Measurements from ENCODE around the gene KRTAP4-9.
"Not testable (repeated sequence)": the region's sequence is repeated elsewhere in the genome, so short reads cannot be mapped to it uniquely, and the experiment has no call there.

KRTAP4-9 gene

DNA sequence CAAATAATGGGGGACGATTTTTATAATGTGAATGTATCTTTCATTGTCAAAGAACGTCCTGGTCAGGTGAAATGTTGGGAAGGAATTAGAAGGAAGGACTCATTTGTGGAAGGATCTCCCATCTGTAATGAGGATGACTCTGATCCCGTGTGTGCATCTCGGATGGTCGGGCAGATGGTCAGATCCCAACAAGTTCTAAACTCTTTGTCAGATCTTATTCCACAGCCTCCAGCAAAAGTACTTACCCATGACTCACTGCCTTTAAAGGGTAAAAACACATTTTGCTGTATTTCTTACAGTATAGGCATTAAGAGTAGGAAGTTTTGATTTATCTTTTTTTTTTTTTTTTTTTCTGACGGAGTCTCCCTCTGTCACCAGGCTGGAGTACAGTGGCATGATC is 6.7 kb upstream of the KRTAP4-9 start:
- DNase-seq, result no peak

DNA sequence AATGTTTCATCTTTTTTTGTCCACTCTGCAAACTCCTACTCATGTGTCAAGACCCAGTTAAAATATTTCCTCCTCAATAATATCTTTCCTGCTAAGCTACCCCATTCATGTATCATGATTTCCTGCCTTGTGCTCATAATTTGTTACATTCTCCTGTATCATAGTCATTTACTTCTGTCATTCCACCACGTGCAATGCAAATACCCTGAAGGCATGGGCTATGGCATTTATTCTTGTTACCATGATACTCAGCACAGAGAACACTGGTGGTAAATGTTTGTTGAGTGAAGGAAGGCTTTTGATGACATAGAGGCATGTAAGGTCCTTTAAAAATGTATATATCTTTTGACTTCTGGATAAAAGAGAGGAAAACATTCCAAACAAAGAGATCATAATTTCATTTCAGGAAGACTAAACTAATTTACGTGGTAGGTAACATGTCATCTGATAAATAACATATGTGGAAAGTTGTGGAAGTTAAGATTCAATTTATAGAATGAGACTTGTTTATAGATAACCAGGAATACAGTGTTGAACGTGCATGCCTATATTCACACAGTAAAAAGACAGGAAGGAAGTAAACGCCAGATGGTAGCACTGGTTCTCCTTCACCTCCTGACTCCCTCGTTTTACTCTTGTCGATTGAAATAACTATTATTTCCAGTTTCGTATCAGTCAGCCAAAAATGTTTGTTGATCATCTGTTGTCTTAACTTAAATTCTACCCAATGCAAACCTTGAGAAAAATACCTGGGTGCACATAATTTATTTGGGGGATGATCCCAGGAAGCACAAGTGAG is 5.3 kb upstream of the KRTAP4-9 start:
- DNase-seq, result not testable (repeated sequence)

DNA sequence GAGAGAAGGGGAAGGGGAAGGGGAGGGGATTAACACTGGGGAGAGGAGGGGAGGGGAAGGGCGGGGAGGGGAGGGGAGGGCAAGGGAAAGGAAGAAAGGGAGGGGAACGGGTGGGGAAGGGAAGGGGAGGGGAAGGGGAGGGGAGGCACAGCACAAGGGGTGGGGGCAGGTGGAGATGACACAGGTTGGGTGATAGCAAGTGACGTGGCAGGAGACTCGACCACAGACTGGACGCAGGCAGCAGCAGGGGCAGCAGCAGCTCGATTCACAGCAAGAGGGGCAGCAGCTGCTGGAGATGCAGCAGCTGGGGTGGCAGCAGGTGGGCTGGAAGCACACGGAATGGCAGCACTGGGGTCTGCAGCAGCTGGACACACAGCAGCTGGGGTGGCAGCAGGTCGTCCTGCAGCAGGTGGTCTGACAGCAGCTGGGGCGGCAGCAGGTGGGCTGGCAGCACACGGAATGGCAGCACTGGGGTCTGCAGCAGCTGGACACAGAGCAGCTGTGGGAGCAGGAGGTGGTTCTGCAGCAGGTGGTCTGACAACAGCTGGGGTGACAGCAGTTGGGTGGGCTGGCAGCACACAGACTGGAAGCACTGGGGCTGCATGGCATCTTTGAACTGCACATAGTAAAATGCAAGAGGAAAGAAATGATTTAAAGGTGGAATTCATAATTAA is 3.5 kb upstream of the KRTAP4-9 start, which contains the start of gene KRTAP4-16:
KRTAP4-16 (minus strand) TSS at position 624 of the 674 bp plus-strand sequence; CDS start at position 624, 0 bp downstream.
- DNase-seq, result no peak

DNA sequence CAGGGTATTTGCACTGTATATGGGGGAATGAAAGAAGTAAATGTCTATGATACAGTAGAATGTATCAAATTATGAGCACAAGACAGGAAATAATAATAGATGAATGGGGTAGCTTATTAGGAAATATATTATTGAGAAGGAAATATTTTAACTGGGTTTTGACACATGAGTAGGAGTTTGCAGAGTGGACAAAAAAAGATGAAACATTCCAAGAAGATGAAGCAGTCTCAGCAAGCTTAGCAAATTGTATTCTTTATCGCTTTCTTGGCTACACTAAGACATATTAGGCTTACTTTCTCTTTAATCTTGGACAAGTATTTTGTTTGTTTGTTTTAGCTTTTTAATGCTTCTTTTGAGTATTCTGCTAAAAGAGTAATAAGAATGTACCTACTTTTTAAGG is 1.3 kb upstream of the KRTAP4-9 start:
- DNase-seq, result no peak

DNA sequence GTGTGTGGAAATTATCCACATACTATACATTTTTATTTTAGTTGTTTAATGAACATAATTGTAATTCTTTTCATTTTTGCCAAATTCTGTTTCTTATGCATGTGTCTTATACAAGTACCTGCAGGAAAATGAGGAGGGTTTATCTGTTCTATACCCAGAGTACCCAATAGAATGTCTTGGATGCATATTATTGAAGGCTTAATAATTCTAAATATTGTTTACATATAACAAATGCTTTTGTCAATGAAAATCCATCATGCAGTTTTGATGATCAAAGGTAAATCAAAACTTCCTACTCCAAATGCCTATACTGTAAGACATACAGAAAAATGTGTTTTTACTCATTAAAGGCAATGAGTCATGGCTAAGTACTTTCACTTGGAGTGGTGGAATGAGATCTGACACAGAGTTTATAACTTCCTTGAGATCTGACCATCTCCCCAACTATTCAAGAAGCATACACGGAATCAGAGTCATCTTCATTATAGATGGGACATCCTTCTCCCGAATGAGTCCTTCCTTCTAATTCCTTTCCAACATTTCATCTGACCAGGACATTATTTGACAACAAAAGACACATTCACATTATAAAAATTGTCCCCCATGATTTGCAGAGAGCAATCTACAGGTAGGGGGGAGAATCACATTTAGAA is 677 bp upstream of the KRTAP4-9 start:
- DNase-seq, result not testable (repeated sequence)

DNA sequence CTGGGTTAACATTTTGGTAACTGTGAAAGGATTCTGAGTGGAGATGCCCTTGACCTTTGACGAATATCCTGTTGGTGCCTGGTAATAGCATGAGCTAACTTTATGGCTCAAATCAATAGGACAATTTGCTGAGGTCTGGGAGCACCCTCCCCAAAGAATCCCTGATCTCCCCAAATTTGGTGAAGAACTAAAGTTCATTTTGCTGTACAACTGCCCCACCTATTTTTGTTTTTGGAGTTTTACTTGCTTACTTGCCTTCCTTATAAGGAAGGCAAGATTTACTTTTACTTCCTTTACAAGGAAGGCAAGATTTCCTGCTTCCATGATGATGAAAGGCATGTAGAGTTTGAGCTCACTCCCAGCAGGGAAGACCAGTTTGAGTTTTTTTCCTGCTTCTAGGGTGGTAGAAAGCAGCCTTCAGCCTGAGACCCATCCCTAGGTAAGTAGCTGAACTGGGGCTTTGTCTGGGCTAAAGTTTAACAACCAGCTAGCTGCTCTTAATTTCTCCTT is 2.8 kb downstream of the KRTAP4-9 start:
- no peak for DNase-seq

DNA sequence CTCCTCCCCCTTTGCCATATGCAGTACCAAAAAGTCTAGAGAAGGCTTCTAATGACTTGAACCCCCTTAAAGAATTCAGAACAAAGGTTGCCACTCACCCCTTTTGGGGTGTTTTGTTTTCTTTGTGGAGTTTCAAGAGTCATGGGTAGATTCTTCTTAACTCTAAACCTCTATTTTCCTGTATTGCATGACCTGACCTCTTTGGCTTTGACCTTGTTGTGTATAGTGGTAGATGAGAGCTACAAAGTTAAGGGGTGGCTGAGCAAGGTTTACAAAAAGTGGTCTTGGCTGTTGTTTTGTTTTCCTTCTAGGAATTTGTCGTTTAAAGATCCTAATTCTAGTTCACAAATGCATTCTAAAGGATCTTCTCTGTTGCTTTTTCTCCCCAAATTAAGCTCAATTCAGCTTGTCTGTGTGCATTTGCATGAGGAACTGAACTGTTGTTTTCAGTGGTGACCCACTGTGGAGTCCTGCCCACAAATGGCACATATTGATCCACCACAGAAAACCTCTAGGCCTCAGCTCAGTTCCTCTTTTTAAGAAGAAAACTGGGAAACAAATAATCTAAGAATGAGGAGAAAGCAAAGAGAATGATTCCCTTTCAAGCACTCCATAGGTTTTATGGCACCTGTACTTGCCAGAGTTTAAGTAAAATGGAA is 3.7 kb downstream of the KRTAP4-9 start:
- DNase-seq, result not testable (repeated sequence)

DNA sequence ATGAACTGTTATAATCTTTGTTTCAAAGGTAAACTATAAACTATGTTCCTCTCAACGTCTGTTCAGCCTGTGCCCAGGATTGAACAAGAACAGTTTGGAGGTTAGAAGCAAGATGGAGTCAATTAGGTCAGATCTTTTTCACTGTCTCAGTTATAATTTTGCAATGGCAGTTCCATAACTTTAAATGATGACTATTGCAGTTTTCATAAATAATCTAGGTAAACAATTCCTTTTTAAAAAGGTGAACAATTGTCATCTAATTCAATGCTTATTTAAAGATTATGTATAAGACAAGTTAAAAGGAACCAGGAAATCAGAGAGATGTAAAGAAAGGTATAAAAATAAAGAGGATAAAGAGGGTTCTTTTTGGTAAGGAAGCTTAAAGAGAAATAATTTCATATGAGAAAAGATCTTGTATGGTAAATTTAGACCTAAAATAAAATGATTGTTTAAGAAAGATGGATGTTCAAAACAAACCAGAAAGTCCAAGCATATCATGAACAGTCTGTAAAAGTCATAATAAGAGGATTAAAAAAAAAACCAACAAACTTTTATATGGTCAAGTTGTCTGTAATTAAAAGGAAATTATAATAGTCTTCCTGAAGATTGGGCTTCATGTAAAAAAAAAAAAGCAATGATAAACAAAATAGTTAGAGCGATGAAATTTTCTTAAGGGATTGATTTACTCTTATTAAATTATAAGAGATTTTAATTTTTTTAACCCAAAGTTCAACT is 6.1 kb downstream of the KRTAP4-9 start:
- DNase-seq, result no peak

DNA sequence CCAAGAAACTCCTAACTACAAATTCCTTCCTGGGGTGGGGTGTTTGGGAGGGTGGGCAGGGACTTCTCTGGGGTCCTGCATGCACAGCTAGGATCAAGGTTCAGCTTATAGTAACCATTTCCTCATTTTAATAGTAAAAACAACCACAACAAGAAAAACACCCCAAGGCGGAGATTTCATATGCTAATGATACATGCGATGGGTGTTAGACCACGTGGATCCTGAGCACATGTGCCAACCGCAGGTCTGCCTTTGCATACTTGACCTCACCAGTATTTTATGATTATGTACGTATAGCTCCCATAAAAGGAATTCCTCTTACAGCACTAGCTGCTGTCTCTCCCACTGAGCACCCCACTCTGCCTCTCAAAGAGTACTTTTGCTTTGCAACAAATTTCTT is 11.1 kb downstream of the KRTAP4-9 start:
- no peak for DNase-seq

DNA sequence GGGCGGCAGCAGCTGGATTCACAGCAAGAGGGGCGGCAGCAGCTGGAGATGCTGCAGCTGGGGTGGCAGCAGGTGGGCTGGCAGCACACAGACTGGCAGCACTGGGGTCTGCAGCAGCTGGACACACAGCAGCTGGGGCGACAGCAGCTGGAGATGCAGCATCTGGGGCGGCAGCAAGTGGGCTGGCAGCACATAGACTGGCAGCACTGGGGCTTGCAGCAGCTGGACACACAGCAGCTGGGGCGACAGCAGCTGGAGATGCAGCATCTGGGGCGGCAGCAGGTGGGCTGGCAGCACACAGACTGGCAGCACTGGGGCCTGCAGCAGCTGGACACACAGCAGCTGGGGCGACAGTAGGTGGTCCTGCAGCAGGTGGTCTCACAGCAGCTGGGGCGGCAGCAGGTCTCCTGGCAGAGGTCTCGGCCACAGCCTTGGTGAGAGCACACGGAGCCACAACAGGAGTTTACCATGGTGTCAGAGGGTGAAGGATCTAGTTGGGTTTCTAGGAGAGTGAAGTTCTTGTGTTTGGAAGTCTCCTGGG is 12.7 kb downstream of the KRTAP4-9 start, which contains the start of gene KRTAP4-11:
KRTAP4-11 (minus strand) TSS at position 528 of the 541 bp plus-strand sequence; CDS start at position 470, 58 bp downstream.
- not testable (repeated sequence) for DNase-seq

DNA sequence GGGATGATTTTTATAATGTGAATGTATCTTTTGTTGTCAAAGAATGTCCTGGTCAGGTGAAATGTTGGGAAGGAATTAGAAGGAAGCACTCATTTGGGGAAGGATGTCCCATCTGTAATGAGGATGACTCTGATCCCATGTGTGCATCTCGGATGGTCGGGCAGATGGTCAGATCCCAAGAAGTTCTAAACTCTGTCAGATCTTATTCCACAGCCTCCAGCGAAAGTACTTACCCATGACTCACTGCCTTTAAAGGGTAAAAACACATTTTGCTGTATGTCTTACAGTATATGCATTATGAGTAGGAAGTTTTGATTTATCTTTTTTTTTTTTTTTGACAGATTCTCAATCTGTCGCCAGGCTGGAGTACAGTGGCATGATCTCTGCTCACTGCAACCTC is 13.5 kb downstream of the KRTAP4-9 start:
- no peak for DNase-seq

DNA sequence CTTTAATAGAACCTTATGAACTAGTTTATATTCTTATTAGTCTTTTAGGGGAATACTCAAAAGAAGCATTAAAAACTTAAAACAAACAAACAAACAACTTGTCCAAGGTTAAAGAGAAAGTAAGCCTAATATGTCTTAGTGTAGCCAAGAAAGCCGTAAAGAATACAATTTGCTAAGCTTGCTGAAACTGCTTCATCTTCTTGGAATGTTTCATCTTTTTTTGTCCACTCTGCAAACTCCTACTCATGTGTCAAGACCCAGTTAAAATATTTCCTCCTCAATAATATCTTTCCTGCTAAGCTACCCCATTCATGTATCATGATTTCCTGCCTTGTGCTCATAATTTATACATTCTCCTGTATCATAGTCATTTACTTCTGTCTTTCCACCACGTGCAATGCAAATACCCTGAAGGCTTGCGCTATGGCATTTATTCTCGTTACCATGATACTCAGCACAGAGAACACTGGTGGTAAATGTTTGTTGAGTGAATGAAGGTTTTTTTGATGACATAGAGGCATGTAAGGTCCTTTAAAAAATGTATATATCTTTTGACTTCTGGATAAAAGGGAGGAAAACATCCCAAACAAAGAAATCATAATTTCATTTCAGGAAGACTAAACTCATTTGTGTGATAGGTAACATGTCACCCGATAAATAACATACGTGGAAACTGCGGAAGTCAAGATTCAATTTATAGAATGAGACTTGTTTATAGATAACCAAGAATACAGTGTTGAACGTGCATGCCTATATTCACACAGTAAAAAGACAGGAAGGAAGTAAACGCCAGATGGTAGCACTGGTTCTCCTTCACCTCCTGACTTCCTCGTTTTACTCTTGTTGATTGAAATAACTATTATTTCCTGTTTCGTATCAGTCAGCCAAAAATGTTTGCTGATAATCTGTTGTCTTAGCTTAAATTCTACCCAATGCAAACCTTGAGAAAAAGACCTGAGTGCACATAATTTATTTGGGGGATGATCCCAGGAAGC is 14.8 kb downstream of the KRTAP4-9 start:
- not testable (repeated sequence) for DNase-seq

DNA sequence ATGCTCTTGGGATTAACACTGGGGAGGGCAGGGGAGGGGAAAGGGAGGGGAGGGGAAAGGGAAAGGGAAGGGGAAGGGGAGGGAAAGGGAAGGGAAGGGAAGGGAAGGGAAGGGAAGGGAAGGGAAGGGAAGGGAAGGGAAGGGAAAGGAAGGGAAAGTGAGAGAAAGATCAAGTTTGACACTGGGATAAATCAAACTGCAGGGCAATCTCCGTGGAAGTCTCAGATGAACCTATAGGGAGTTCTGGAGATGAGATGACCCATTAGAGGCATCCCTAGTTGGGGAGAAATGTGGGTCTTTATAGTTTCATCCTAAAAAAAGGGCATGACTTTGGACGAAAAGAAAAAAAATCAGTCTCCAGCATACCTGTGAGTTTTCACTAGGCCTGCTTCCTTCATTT is 16.6 kb downstream of the KRTAP4-9 start:
- no peak for DNase-seq

DNA sequence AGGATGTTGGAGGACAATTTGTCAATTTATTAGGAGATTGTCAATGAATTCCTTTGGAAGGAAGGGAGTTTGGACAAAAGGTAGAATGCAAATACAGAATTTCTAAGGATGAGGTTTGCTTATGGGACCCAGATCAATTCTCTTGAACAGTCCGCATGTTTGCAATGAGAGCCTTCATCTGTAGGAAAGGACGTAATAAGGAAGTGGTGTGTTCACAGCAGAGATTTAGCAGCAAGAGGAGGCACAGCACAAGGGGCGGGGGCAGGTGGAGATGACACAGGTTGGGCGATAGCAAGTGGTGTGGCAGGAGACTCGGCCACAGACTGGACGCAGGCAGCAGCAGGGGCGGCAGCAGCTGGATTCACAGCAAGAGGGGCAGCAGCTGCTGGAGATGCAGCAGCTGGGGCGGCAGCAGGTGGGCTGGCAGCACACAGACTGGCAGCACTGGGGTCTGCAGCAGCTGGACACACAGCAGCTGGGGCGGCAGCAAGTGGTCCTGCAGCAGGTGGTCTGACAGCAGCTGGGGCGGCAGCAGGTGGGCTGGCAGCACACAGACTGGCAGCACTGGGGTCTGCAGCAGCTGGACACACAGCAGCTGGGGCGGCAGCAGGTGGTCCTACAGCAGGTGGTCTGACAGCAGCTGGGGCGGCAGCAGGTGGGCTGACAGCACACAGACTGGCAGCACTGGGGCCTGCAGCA is 18.3 kb downstream of the KRTAP4-9 start:
- not testable (repeated sequence) for DNase-seq

DNA sequence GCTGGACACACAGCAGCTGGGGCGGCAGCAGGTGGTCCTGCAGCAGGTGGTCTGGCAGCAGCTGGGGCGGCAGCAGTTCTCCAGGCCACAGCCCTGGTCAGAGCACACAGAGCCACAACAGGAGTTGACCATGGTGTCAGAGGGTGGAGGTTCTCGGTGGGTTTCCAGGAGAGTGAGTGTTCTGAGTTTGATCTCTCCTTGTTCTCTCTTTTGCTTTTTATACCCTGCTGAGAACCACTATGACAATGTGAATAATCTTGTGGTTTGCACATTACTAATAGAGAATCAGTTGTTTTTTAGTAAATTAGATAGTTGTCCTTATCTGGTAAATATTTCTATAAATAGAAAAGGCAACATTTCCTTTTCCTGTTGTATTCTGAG is 18.8 kb downstream of the KRTAP4-9 start, which contains the start of gene KRTAP4-12:
KRTAP4-12 (minus strand) TSS at position 192 of the 381 bp plus-strand sequence; CDS start at position 132, 60 bp downstream.
- not testable (repeated sequence) for DNase-seq

DNA sequence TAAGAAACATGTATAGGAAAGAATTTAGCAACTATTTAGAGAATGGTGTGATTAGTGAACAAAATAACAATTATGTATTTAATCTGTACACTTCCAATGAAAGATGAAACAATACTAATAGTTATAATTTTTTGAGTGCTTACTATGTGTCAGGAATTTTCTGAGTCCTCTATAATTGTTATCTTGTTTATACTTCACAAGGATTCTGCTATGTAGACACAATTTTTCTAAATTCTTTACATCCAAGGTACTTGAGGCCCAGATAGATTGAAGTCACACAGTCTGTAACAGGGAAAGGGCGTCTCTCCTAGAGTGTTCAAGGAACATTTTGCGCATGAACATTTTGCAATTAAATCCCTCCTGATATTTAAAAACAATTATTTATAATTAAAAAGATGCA is 19.9 kb downstream of the KRTAP4-9 start:
- DNase-seq, result no peak

DNA sequence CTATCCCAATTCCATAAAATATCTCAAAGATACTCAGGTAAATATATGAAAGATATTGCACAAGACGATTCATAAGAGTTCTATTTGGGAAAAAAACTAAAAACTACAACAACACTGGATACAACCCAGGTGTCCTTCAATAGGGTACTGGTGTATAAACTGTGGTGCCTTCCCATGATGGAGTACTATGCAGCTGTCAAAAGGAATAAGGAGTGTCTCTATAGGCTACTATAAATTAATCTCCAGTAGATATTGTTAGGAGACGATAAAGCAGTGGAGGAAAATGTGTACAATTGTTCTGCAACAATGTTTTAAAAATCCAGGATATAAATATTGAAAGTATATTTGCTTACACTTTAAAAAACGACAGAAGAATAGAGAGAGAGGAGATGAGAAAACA is 21.2 kb downstream of the KRTAP4-9 start:
- no peak for DNase-seq

DNA sequence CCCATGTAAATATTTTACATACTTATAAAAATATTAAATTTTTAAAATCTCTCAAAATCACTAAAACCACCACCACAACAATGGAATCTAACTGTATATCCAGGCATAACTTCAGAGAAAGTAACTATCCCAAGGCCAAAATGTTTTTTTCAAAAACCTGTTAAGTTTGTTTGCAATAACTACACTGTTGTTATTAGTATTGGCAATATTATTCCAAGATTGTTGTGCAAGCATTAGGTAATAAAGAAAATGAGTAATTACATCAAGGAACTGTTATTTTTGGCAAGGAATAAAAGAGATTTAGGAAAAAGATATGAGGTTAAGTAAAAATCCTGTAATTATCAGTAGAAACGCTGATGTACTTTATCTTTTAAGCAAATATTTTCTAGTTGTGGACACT is 22.2 kb downstream of the KRTAP4-9 start:
- no peak for DNase-seq

DNA sequence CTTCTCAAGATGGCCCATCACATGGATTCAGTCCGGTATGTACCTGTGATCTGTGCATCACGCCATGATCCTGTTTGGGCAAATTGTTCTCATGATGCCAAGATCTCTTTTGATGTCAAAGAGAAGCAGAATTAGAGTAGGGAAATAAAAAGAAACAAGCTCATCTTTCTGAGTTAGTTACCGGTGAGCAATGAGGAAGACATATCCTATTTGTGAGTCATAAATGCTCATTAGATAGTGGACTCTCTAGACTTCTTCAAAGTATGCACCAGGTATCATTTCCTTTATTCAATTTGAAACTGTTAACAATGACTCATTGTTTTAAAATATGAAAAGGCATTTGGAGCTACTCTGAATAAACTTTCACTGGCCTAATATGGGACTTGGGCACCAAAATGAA is 26.8 kb downstream of the KRTAP4-9 start:
- no peak for DNase-seq

Measured in NCI-H446 (cell line).